ENCODE data around the gene CCBE1.
A peak's percentile ranks its signal among the peaks of the same experiment; 100 is the strongest.

The CCBE1 gene

GRCh38 chr18:59633317-59633716, 63.9 kb downstream of the CCBE1 start:
- no peak overlapping the region for H3K4me3 ChIP-seq (ENCODE audit: low read depth, low read length)
- no peak for DNase-seq (ENCODE audit: low read depth)
- TF ChIP-seq CTCF (IDR thresholded peaks at IDR 0.05; ENCODE audit: control insufficient read depth, extremely low read depth, insufficient read depth), result no peak

DNA sequence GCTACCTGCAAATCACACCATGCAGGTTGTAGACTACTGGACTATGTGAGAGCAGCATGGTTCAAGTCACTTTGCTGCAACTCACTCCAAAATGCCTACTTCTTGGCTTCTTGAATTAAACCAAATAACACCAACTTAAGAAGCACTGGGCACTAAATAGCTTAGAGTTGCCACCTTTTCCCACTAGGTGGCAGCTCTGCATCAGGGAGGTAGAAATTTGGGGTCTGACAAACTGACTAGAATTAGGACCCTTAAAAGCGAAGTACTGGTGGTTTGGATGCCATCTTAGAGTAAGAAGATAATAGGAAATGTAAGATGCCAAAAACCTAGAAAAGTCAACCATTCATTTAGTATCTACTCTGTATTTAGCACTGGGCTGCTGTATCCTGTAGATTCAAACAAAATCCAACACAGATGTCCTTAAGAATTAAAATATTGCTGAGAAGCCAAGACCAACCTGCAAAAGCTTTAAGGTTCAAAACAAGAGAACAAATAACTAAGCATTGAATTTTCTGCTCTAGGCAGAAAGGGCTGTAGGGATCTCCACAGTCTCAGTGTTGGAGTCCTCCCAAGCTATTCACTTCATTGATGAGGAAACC, 65.5 kb downstream of the CCBE1 start:
- H3K4me3 ChIP-seq (ENCODE audit: low read depth, low read length), result no peak overlapping the region
- peak; percentile 81 for TF ChIP-seq CTCF (IDR thresholded peaks at IDR 0.05; ENCODE audit: control insufficient read depth, extremely low read depth, insufficient read depth)
- no peak for DNase-seq (ENCODE audit: low read depth)

- no peak for TF ChIP-seq CTCF (IDR thresholded peaks at IDR 0.05; ENCODE audit: control insufficient read depth, extremely low read depth, insufficient read depth)
- DNase-seq (ENCODE audit: low read depth), result no peak
- no peak overlapping the region for H3K4me3 ChIP-seq (ENCODE audit: low read depth, low read length)
Measured at GRCh38 chr18:59629894-59630293, 67.3 kb downstream of the CCBE1 start.

DNA sequence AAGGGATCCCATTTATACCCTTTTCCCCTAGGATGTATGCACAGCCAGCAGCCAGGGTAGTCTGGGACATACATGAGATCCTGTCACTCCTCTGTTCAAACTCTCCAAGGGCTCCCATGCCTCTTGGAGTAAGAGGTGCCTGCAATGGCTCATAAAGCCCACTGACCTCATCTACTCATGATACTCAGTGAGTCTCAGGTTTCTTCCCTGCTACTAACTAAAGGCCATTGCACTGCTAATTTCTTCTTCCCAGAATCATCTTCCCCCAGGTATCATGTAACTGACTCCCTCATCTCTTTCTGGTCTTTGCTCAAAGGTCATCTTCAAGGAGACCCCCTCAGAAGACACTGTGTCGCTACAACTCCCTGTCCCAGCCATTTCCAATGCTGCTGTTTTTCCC, 68.2 kb downstream of the CCBE1 start:
- DNase-seq (ENCODE audit: low read depth), result no peak
- no peak overlapping the region for H3K4me3 ChIP-seq (ENCODE audit: low read depth, low read length)
- no peak for TF ChIP-seq CTCF (IDR thresholded peaks at IDR 0.05; ENCODE audit: control insufficient read depth, extremely low read depth, insufficient read depth)

GRCh38 chr18:59627414-59627813, 69.8 kb downstream of the CCBE1 start:
- DNase-seq (ENCODE audit: low read depth), result no peak
- TF ChIP-seq CTCF (IDR thresholded peaks at IDR 0.05; ENCODE audit: control insufficient read depth, extremely low read depth, insufficient read depth), result no peak
- no peak overlapping the region for H3K4me3 ChIP-seq (ENCODE audit: low read depth, low read length)

DNA sequence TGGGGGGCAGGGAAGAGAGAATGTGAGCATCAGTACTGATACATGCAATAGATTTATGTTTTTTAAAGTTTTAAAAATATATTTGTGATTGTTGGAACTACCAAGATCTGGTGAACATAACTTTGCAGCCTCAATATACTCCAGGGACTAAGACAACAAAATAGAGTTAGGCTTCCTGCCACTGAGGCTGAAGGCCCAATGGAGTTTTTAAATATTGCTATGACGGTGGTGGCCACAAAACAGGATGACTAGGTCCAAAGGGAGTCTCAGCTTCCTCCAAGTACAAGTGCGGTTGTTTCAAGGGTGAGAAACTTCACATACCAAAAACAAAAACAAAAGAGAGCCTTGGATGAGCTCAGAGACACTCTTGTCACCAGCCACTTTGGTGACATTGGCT, 72.9 kb downstream of the CCBE1 start:
- no peak for DNase-seq (ENCODE audit: low read depth)
- no peak for TF ChIP-seq CTCF (IDR thresholded peaks at IDR 0.05; ENCODE audit: control insufficient read depth, extremely low read depth, insufficient read depth)
- H3K4me3 ChIP-seq (ENCODE audit: low read depth, low read length), result no peak overlapping the region
